HG03045 (cell line): Measurements from ENCODE around the gene TNNT3.

ENCODE experiments used
- ATAC-seq: cut with Tn5 transposase; IDR thresholded peaks from one replicate; pipeline ENCODE4 v1.9.1; 2021; ENCODE audit warnings: mild to moderate bottlenecking, moderate library complexity; ENCODE audit not compliant: unreplicated experiment

TNNT3 gene

GRCh38 chr11:1921574-1922141 is 2.2 kb downstream of the TNNT3 start:
- ATAC-seq = no peak

GRCh38 chr11:1922481-1923081 is 3.1 kb downstream of the TNNT3 start:
- no peak for ATAC-seq

GRCh38 chr11:1923201-1923956 is 3.9 kb downstream of the TNNT3 start:
- ATAC-seq = no peak

GRCh38 chr11:1924181-1924580 is 4.7 kb downstream of the TNNT3 start:
- no peak for ATAC-seq

GRCh38 chr11:1924646-1925372 is 5.3 kb downstream of the TNNT3 start:
- ATAC-seq = no peak

GRCh38 chr11:1925373-1926155 is 6.1 kb downstream of the TNNT3 start:
- no peak for ATAC-seq

GRCh38 chr11:1926156-1927025 is 6.9 kb downstream of the TNNT3 start:
- no peak for ATAC-seq

- no peak for ATAC-seq
Observed at GRCh38 chr11:1927026-1927847, 7.7 kb downstream of the TNNT3 start.

- no peak for ATAC-seq
Observed at GRCh38 chr11:1927848-1928469, 8.5 kb downstream of the TNNT3 start.

GRCh38 chr11:1928470-1928890 is 9.0 kb downstream of the TNNT3 start:
- no peak for ATAC-seq

- no peak for ATAC-seq
Observed at GRCh38 chr11:1928891-1929541, 9.5 kb downstream of the TNNT3 start.

GRCh38 chr11:1929621-1930461 is 10.3 kb downstream of the TNNT3 start:
- no peak for ATAC-seq

GRCh38 chr11:1930462-1930830 is 10.9 kb downstream of the TNNT3 start:
- no peak for ATAC-seq

GRCh38 chr11:1931341-1932104 is 12.0 kb downstream of the TNNT3 start:
- ATAC-seq = no peak

GRCh38 chr11:1932105-1932480 is 12.6 kb downstream of the TNNT3 start:
- no peak for ATAC-seq

- ATAC-seq = no peak
Observed at GRCh38 chr11:1932681-1933080, 13.2 kb downstream of the TNNT3 start.
